GM13976 (cell line): ENCODE data around the gene KLK3.
"Not testable (repeated sequence)": the region's sequence is repeated elsewhere in the genome, so short reads cannot be mapped to it uniquely, and the experiment has no call there.

Source experiments
- DNase-seq: peaks from one replicate; pipeline ENCODE4 v3.0.0; 2012; ENCODE audit warnings: low spot score
- CTCF ChIP-seq: IDR thresholded peaks from 2 replicates; pipeline ENCODE4 v1.5.1; 2012; ENCODE audit warnings: borderline replicate concordance, mild to moderate bottlenecking; ENCODE audit not compliant: insufficient read depth; ENCODE audit errors: extremely low read depth, missing control alignments, control extremely low read depth
- in situ Hi-C: fragments of 300-500 bp; cut with MboI; formaldehyde crosslinking; loops from one replicate; pipeline ENCODE4 v1.12.0; 2022; ENCODE audit warnings: low sequenced_read_pairs, mixed read lengths, inconsistent platforms; ENCODE audit not compliant: unreplicated experiment

KLK3 gene

GRCh38 chr19:50882188-50882587, 27.5 kb downstream of the KLK3 start:
- DNase-seq, result no peak
- TF ChIP-seq CTCF, result no peak
- in situ Hi-C loops, result no loop called here

GRCh38 chr19:50889638-50890037, 34.9 kb downstream of the KLK3 start:
- no peak for DNase-seq
- in situ Hi-C loops, result no loop called here
- no peak for TF ChIP-seq CTCF

- in situ Hi-C loops, result no loop called here
- DNase-seq, result no peak
- TF ChIP-seq CTCF, result no peak
Observed at GRCh38 chr19:50890422-50891252, 35.9 kb downstream of the KLK3 start.

GRCh38 chr19:50891253-50891625, 36.5 kb downstream of the KLK3 start:
- TF ChIP-seq CTCF, result no peak
- in situ Hi-C loops, result no loop called here
- no peak for DNase-seq

GRCh38 chr19:50893047-50893736, 38.5 kb downstream of the KLK3 start:
- no peak for TF ChIP-seq CTCF
- no peak for DNase-seq
- in situ Hi-C loops, result no loop called here

- no peak for TF ChIP-seq CTCF
- DNase-seq, result no peak
- in situ Hi-C loops, result no loop called here
Observed at GRCh38 chr19:50894478-50895356, 40.0 kb downstream of the KLK3 start.

GRCh38 chr19:50896089-50896590, 41.4 kb downstream of the KLK3 start:
- not testable (repeated sequence) for DNase-seq

More at GRCh38 chr19:50896089-50896590, 41.4 kb downstream of the KLK3 start:
- in situ Hi-C loops, result not testable (repeated sequence)
